ENCODE data around the gene AFF3. TPM values are rescaled to one million over a fixed set of nuclear protein-coding genes. Genes with fewer than 3 reads are reported as not detected.

Gene AFF3
- total RNA-seq, 1 experiment from 2014 or later, result 0.22 TPM

DNA sequence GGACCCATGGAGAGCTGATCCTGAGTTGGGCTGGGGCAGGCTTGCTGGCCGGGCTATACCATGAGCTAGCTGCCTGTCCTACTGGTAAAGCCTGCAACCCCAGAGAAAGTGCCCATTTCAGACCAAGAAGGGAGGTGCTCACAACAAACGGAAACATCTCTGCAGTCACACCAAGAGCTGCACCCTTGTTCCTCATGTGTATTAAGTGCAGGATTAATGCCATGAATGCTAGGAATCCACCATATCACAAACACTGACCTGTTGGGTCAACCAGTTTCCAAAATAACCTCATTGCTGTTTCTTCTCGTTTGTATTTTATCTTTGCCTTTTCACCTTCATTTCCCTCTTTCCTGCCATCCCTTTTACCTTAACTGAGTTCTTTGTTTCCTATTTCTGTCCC is 69.9 kb downstream of the AFF3 start:
- Histone ChIP-seq H3K14ac (ENCODE audit: insufficient read depth, low read length) (no peak overlapping the region; the same call in 1 of the 2 replicates), H3T11ph (ENCODE audit: low read length) (no peak overlapping the region), H3K18ac (ENCODE audit: insufficient read length, low read depth, low read length) (no peak overlapping the region), H3K27ac (ENCODE audit: insufficient read length, low read depth, low read length) (no peak overlapping the region), H2AK5ac (ENCODE audit: insufficient read length, low read length) (no peak overlapping the region), H2BK12ac (ENCODE audit: insufficient read length, low read depth, low read length) (no peak overlapping the region), H2BK5ac (ENCODE audit: insufficient read length, low read length) (no peak overlapping the region), H3K9me3 (ENCODE audit: control insufficient read depth, low read depth, low read length) (no peaks in the 10 kb centered on the region), H2BK15ac (ENCODE audit: low read depth, low read length) (no peak overlapping the region), H3K23me2 (ENCODE audit: insufficient read length, low read depth, low read length, poor library complexity, severe bottlenecking) (no peaks in the 10 kb centered on the region), H4K8ac (replicated peaks; ENCODE audit: insufficient read length, low read depth, low read length) (no peak overlapping the region), H3K79me1 (ENCODE audit: insufficient read depth, low read depth, low read length, poor library complexity, severe bottlenecking) (no peaks in the 10 kb centered on the region), H3K9ac (ENCODE audit: extremely low read depth, insufficient read length, low read length) (no peak overlapping the region), H2BK20ac (ENCODE audit: low read depth, low read length, poor library complexity, severe bottlenecking) (no peak overlapping the region), H4K91ac (ENCODE audit: insufficient read length, low read depth, low read length) (no peak overlapping the region), H2BK120ac (ENCODE audit: low read depth, low read length, poor library complexity, severe bottlenecking) (no peak overlapping the region), H3K79me2 (ENCODE audit: insufficient read depth, low read length) (no peaks in the 10 kb centered on the region), H3K56ac (ENCODE audit: insufficient read length, low read depth, low read length) (no peak overlapping the region), H3K4ac (ENCODE audit: low read depth, low read length) (no peak overlapping the region), H3K23ac (ENCODE audit: insufficient read length, low read depth, low read length) (no peak overlapping the region), H3K4me1 (ENCODE audit: insufficient read depth, low read length) (0 out of 2 replicates have a peak, but pooled peaks cover 2% of the 10 kb centered on the region), H2AFZ (ENCODE audit: low read length) (no peak overlapping the region), H3K4me2 (ENCODE audit: insufficient read depth, insufficient read length, low read length) (no peak overlapping the region), H4K5ac (ENCODE audit: insufficient read length, low read depth, low read length) (no peak overlapping the region), H3K27me3 (ENCODE audit: insufficient read depth, low read length) (no peaks in the 10 kb centered on the region), H4K20me1 (ENCODE audit: control insufficient read depth, insufficient read depth, insufficient read length) (no peaks in the 10 kb centered on the region)
- Mint-ChIP-seq H3K9me3 (no peaks in the 10 kb centered on the region), H3K4me1 (peaks cover 3 to 5% of the 10 kb centered on the region in 2 experiments; a peak in 3 of 4 replicates), H3K27me3 (ENCODE audit: low read depth) (peaks cover 82% of the 10 kb centered on the region), H3K36me3 (ENCODE audit: insufficient read depth in 1 of 3, low read depth in 3 of 3) (no peaks in the 10 kb centered on the region), H3K27ac (no peak overlapping the region), H3K4me3 (no peak overlapping the region)
- WGBS (ENCODE audit: extremely low coverage, insufficient read length, low lambda C conversion rate), result no CpG with 5 or more reads among the region's 3 CpGs
- no peak for DNase-seq
- no peak for TF ChIP-seq CTCF (conservative IDR thresholded peaks at IDR 0.05)
